Measurements from ENCODE around the gene DYRK4. TPM values are rescaled to one million over a fixed set of nuclear protein-coding genes. Genes with fewer than 3 reads are reported as not detected.

The DYRK4 gene
- total RNA-seq, 1 experiment from 2014 or later, result 8.8 TPM

GRCh38 chr12:4615667-4616066, 53.7 kb downstream of the DYRK4 start:
- DNase-seq (ENCODE audit: low spot score) (no peak), ATAC-seq (peak; percentile 26; the same call in 1 of the 2 replicates)
- POLR2A ChIA-PET, result interaction anchor here (0.6 kb wide), 1 partner anchor 54 kb away, joined by 3 read pairs; the partner anchor contains the start of gene DYRK4
- Mint-ChIP-seq H3K36me3 (peaks cover 5% of the 10 kb centered on the region; the same call in 1 of the 2 replicates), H3K4me3 (no peak overlapping the region), H3K4me1 (no peaks in the 10 kb centered on the region), H3K9me3 (no peaks in the 10 kb centered on the region), H3K27ac (no peak overlapping the region), H3K27me3 (ENCODE audit: low read depth) (no peaks in the 10 kb centered on the region)
- CTCF ChIA-PET, result no interaction called here
- TF ChIP-seq OVOL2 (CRISPR knock-in tag; IDR thresholded peaks at IDR 0.05; ENCODE audit: borderline replicate concordance), result no peak
- TF ChIP-seq PRDM15 (CRISPR knock-in tag; IDR thresholded peaks at IDR 0.05), result no peak

- POLR2A ChIA-PET, result no interaction called here
- no peaks in the 10 kb centered on the region for H3K4me1 Mint-ChIP-seq
Observed at GRCh38 chr12:4621511-4621910, 59.5 kb downstream of the DYRK4 start.

GRCh38 chr12:4626543-4626942, 64.5 kb downstream of the DYRK4 start:
- no peak for DNase-seq (ENCODE audit: low spot score)
- no peak overlapping the region for H3K4me3 Mint-ChIP-seq
- peaks cover 20% of the 10 kb centered on the region for H3K4me1 Mint-ChIP-seq
- ChIA-PET POLR2A (interaction anchor here (1.2 kb wide), 1 partner anchor 22 kb away, joined by 3 read pairs; the partner anchor contains the start of genes AKAP3 and NDUFA9), CTCF (interaction anchor here (0.9 kb wide), 1 partner anchor 22 kb away, joined by 3 read pairs; no protein-coding TSS in a partner anchor)
- peaks cover 19% of the 10 kb centered on the region for H3K36me3 Mint-ChIP-seq
- peaks cover 11% of the 10 kb centered on the region for H3K27me3 Mint-ChIP-seq (ENCODE audit: low read depth)
- peaks cover 32% of the 10 kb centered on the region for H3K9me3 Mint-ChIP-seq
- no peak overlapping the region for H3K27ac Mint-ChIP-seq
- ATAC-seq, result no peak
- TF ChIP-seq E2F4 (CRISPR knock-in tag; IDR thresholded peaks at IDR 0.05; ENCODE audit: borderline replicate concordance, low read depth) (no peak), NFYB (CRISPR knock-in tag; conservative IDR thresholded peaks at IDR 0.05; ENCODE audit: low read depth) (no peak), USF1 (CRISPR knock-in tag; IDR thresholded peaks at IDR 0.05) (no peak), PRDM15 (CRISPR knock-in tag; IDR thresholded peaks at IDR 0.05) (no peak), ZSCAN18 (CRISPR knock-in tag; IDR thresholded peaks at IDR 0.05) (no peak), SMAD3 (CRISPR knock-in tag; IDR thresholded peaks at IDR 0.05; ENCODE audit: borderline replicate concordance) (no peak), ATF6 (CRISPR knock-in tag; IDR thresholded peaks at IDR 0.05) (no peak), ATF3 (CRISPR knock-in tag; conservative IDR thresholded peaks at IDR 0.05) (no peak), FOXK1 (CRISPR knock-in tag; IDR thresholded peaks at IDR 0.05) (no peak), GABPB1 (CRISPR knock-in tag; IDR thresholded peaks at IDR 0.05) (no peak)

More at GRCh38 chr12:4621511-4621910, 59.5 kb downstream of the DYRK4 start:
- H3K9me3 Mint-ChIP-seq, result peaks cover 6% of the 10 kb centered on the region; the same call in 1 of the 2 replicates
- CTCF ChIA-PET, result interaction anchor here (1.6 kb wide), 1 partner anchor 17 kb away, joined by 10 read pairs; no protein-coding TSS in a partner anchor
- no peak for ATAC-seq
- no peak overlapping the region for H3K27ac Mint-ChIP-seq
- peaks cover 4% of the 10 kb centered on the region for H3K27me3 Mint-ChIP-seq (ENCODE audit: low read depth)
- H3K36me3 Mint-ChIP-seq, result no peaks in the 10 kb centered on the region
- no peak for DNase-seq (ENCODE audit: low spot score)
- no peak for TF ChIP-seq EMX1 (CRISPR knock-in tag; IDR thresholded peaks at IDR 0.05)
- no peak for TF ChIP-seq CBFB (CRISPR knock-in tag; IDR thresholded peaks at IDR 0.05; ENCODE audit: low read depth)
- no peak for TF ChIP-seq TP53 (CRISPR knock-in tag; IDR thresholded peaks at IDR 0.05)
- TF ChIP-seq ATF1 (CRISPR knock-in tag; IDR thresholded peaks at IDR 0.05), result no peak
- no peak for TF ChIP-seq ZNF512 (CRISPR knock-in tag; IDR thresholded peaks at IDR 0.05; ENCODE audit: borderline replicate concordance)
- no peak overlapping the region for H3K4me3 Mint-ChIP-seq
